Transverse colon (tissue), 4 donors: Measurements from ENCODE around the gene SMURF2. TPM values are rescaled to one million over a fixed set of nuclear protein-coding genes. Genes with fewer than 3 reads are reported as not detected.

Source experiments
- DNase-seq: peaks from one replicate; pipeline ENCODE4 v3.0.0-alpha.2; 2019
- H3K27ac ChIP-seq, 4 donors: fragments of 200-600 bp; sonication (generic); 2 replicates each; pipeline ENCODE4 v1.5.1; 2016 to 2018; ENCODE audit warnings: inconsistent platforms in 4 of 4
- H3K27me3 ChIP-seq: fragments of 200-600 bp; sonication (generic); 2 replicates; pipeline ENCODE4 v1.5.1; 2017; ENCODE audit warnings: inconsistent platforms
- H3K36me3 ChIP-seq, 4 donors: fragments of 200-600 bp; sonication (generic); 2 replicates each; pipeline ENCODE4 v1.5.1; 2017 to 2019; ENCODE audit warnings: inconsistent platforms in 4 of 4
- H3K4me1 ChIP-seq, 4 donors: fragments of 200-600 bp; sonication (generic); 2 replicates each; pipeline ENCODE4 v1.5.1; 2017 to 2020; ENCODE audit warnings: inconsistent platforms in 4 of 4
- H3K4me3 ChIP-seq, 4 donors: fragments of 200-600 bp; sonication (generic); 1 replicate in 1 of 4; 2 replicates in 3 of 4; pipeline versions ENCODE4 v1.5.1 to v1.6.1; 2017 to 2019; ENCODE audit warnings: inconsistent platforms in 4 of 4
- H3K9me3 ChIP-seq, 2 donors: fragments of 200-600 bp; sonication (generic); 2 replicates each; pipeline ENCODE4 v1.5.1; 2017 to 2019; ENCODE audit warnings: inconsistent platforms in 2 of 2
- CTCF ChIP-seq, 5 experiments: fragments of 200-600 bp in 3 of 5; fragments of 450-650 bp in 2 of 5; sonication (generic) in 3 of 5; IDR thresholded peaks; 1 replicate in 2 of 5; 2 replicates in 3 of 5; pipeline ENCODE4 v1.5.1; 2016 to 2017; ENCODE audit warnings: antibody characterized with exemption in 5 of 5, inconsistent platforms in 3 of 5, mild to moderate bottlenecking in 2 of 5, moderate library complexity in 1 of 5
- EP300 ChIP-seq: sonication (generic); formaldehyde crosslinking; IDR thresholded peaks from one replicate; pipeline ENCODE4 v1.6.1; 2017; ENCODE audit warnings: antibody characterized with exemption, low read depth
- POLR2A ChIP-seq: fragments of 450-650 bp; IDR thresholded peaks from one replicate; pipeline ENCODE4 v1.6.1; 2016; ENCODE audit warnings: antibody characterized with exemption, mild to moderate bottlenecking, moderate library complexity
- POLR2AphosphoS5 ChIP-seq, 3 donors: sonication (generic); formaldehyde crosslinking; IDR thresholded peaks; one replicate each; pipeline ENCODE4 v1.6.1; 2016; ENCODE audit warnings: antibody characterized with exemption in 3 of 3
- WGBS, 2 donors: methylation state at CpG; one replicate each; pipeline ENCODE4 v1.1.5; 2018; ENCODE audit warnings: low coverage in 1 of 2; 5-methylcytosine and 5-hydroxymethylcytosine counted together
- in situ Hi-C, 4 donors: fragments of 200-750 bp; cut with MboI; loops; one replicate each; pipeline versions ENCODE4 v1.15.0 to v1.15.1; 2017; ENCODE audit warnings: low sequenced_read_pairs in 3 of 4, low pct_ligation_motif_present in 1 of 4, low pct_unique_long_range_greater_than_20kb in 1 of 4
- intact Hi-C: fragments of 100-400 bp; cut with DNase I; formaldehyde crosslinking; loops from one replicate; pipeline ENCODE4 v1.15.1; 2023; ENCODE audit warnings: low total_unique reads
- total RNA-seq, 4 donors: library from RNA; depleted of rRNA; stranded (reverse); fragments of >200 nt; gene quantifications; one replicate each; pipeline ENCODE4 v1.1.0, GENCODE V29; 2016

SMURF2 gene
- total RNA-seq, 4 donors from 2014 or later = 5.0 to 27.0 (median 14.0) TPM

DNA sequence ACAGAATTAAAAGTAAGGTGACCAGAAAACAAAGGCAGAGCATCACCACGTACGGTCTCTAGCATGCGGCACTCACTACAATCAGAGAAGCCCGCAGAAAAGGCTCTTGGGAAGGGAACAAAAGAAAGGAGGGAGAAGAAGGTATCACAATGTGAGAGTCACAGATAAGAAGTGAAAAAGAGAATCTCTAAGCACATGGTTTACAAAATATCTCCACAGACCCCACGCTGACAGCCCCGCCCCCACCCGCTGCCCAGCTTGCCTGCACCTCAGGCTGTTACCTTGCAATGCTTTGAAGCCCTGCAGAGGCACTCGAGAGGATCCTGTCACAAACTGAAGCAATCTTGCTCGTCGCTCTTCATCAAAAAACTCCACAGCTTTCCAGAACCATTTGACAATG is 114.8 kb downstream of the SMURF2 start:
- no peaks in the 10 kb centered on the region for H3K4me1 ChIP-seq
- no peaks in the 10 kb centered on the region for H3K27me3 ChIP-seq
- in situ Hi-C loops (no loop called here), intact Hi-C loops (no loop called here)
- DNase-seq = no peak
- no peak overlapping the region for H3K4me3 ChIP-seq
- H3K9me3 ChIP-seq = no peaks in the 10 kb centered on the region
- H3K27ac ChIP-seq = no peak overlapping the region
- WGBS, 2 donors = 86 to 95% methylated on average over 8 to 10 of the region's 10 CpGs
- TF ChIP-seq POLR2A = no peak
- peaks cover 0 to 40% (median 4%) of the 10 kb centered on the region in 4 donors for H3K36me3 ChIP-seq

DNA sequence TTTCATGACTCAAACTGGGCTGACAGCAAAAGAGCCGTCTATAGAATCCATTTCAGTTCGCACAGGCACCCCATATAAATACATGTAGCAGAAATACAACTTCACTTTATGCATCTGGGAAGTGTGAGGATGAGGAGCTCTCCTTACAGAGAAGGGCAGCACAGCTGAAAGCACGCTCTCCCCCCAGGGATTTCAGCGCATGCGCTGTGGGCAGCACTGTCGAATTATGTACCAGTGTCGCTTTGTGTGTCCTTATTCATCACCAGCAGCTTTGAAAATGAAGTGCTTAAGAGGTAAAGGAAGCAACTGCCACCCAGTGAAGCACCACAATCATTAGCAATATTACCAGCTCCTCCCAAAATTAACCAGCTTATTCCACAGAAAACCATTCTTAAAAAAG is 115.4 kb downstream of the SMURF2 start:
- intact Hi-C loops = no loop called here
- H3K27me3 ChIP-seq = no peaks in the 10 kb centered on the region
- H3K4me1 ChIP-seq = no peaks in the 10 kb centered on the region
- no peak overlapping the region for H3K27ac ChIP-seq
- DNase-seq = no peak
- no peaks in the 10 kb centered on the region for H3K9me3 ChIP-seq
- H3K36me3 ChIP-seq = peaks cover 0 to 40% (median 4%) of the 10 kb centered on the region in 4 donors
- 88 to 89% methylated on average over 5 to 7 of the region's 7 CpGs for WGBS, 2 donors
- in situ Hi-C loops = no loop called here
- H3K4me3 ChIP-seq = no peak overlapping the region
- no peak for TF ChIP-seq POLR2AphosphoS5 (IDR thresholded peaks at IDR 0.05)
- TF ChIP-seq CTCF (IDR thresholded peaks at IDR 0.05) = no peak
- no peak for TF ChIP-seq EP300
- TF ChIP-seq POLR2A = no peak

DNA sequence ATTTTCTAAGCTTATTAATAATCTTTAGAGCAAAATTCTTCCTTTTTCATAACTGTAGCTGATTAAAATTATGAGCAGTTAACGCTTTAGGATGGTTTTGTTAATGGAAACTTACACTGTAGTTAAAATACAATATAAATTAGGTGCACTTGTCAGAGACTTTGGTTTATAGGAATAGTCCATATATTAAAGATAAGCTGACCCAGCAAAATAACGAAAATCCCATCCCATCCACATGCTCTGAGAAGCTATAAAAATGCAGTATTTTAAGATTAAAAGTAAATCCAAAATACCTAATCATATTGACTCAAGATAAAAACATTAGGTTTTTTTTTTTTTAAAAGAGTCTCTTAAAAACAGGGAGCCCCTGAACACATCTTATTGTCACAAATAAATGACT is 117.4 kb downstream of the SMURF2 start:
- in situ Hi-C loops = no loop called here
- 94 to 96% methylated on average over 2 of the region's 2 CpGs for WGBS, 2 donors
- H3K27me3 ChIP-seq = no peaks in the 10 kb centered on the region
- H3K9me3 ChIP-seq = no peaks in the 10 kb centered on the region
- TF ChIP-seq POLR2A = no peak
- no peak for TF ChIP-seq EP300
- no peak for TF ChIP-seq CTCF (IDR thresholded peaks at IDR 0.05)
- TF ChIP-seq POLR2AphosphoS5 (IDR thresholded peaks at IDR 0.05) = no peak
- no peak overlapping the region for H3K4me3 ChIP-seq
- intact Hi-C loops = no loop called here
- H3K4me1 ChIP-seq = no peaks in the 10 kb centered on the region
- H3K27ac ChIP-seq = no peak overlapping the region
- no peak for DNase-seq
- H3K36me3 ChIP-seq = peaks cover 0 to 40% (median 4%) of the 10 kb centered on the region in 4 donors

GRCh38 chr17:64540118-64540776 is 121.9 kb downstream of the SMURF2 start:
- H3K4me3 ChIP-seq = no peak overlapping the region
- no peak for DNase-seq
- no peak for TF ChIP-seq POLR2AphosphoS5 (IDR thresholded peaks at IDR 0.05)
- TF ChIP-seq EP300 = no peak
- no peak for TF ChIP-seq CTCF (IDR thresholded peaks at IDR 0.05)
- TF ChIP-seq POLR2A = no peak
- no peaks in the 10 kb centered on the region for H3K9me3 ChIP-seq
- no peaks in the 10 kb centered on the region for H3K4me1 ChIP-seq
- WGBS, 2 donors = 85 to 88% methylated on average over 2 to 5 of the region's 5 CpGs
- intact Hi-C loops (no loop called here), in situ Hi-C loops (no loop called here)
- peaks cover 0 to 44% (median 12%) of the 10 kb centered on the region in 4 donors for H3K36me3 ChIP-seq
- H3K27me3 ChIP-seq = no peaks in the 10 kb centered on the region
- no peak overlapping the region for H3K27ac ChIP-seq
